Mucosa of stomach (tissue), 1 donor: ENCODE results near the gene FARSB.
"Not testable (repeated sequence)": the region's sequence is repeated elsewhere in the genome, so short reads cannot be mapped to it uniquely, and the experiment has no call there.

Experiments
- H3K27me3 ChIP-seq: one replicate; pipeline ENCODE4 v1.7.0; 2013; ENCODE audit warnings: mild to moderate bottlenecking, low read length; ENCODE audit not compliant: control insufficient read depth, insufficient read depth
- H3K36me3 ChIP-seq: one replicate; pipeline ENCODE4 v1.7.0; 2013; ENCODE audit warnings: low read length; ENCODE audit not compliant: control insufficient read depth, insufficient read depth
- H3K4me1 ChIP-seq: one replicate; pipeline ENCODE4 v1.7.0; 2013; ENCODE audit warnings: mild to moderate bottlenecking, low read length; ENCODE audit not compliant: control insufficient read depth, insufficient read depth
- H3K4me3 ChIP-seq: one replicate; pipeline ENCODE4 v1.7.0; 2013; ENCODE audit warnings: low read length
- H3K9ac ChIP-seq: one replicate; pipeline ENCODE4 v1.7.0; 2013; ENCODE audit warnings: mild to moderate bottlenecking, low read length, moderate library complexity
- H3K9me3 ChIP-seq: one replicate; pipeline ENCODE4 v1.7.0; 2013; ENCODE audit warnings: mild to moderate bottlenecking, low read length, moderate library complexity; ENCODE audit not compliant: control insufficient read depth
- donor health status: Pancreatic carcinoma.

FARSB gene

DNA sequence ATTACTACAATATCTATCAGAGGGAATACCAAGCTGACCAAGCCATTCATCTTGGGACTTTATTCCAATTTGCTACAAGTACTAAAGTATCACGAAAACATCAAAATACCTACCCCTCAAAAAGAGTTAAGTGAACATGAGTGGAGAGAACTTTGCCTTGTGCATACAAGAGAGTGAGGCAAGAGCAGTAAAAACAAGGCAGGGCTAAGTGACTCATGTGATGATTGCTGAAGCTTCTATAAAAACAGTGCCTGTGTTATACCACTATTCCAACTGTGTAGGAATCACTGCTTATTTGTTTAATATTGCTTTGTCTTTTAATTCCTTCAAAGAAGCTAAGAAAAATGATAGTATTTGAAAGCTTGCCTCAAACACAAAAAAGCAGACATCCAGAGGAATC, 61.2 kb downstream of the FARSB start:
- H3K9ac ChIP-seq: no peak overlapping the region
- H3K4me3 ChIP-seq: no peak overlapping the region
- no peaks in the 10 kb centered on the region for H3K4me1 ChIP-seq
- H3K36me3 ChIP-seq: no peaks in the 10 kb centered on the region
- H3K27me3 ChIP-seq: no peaks in the 10 kb centered on the region
- H3K9me3 ChIP-seq: no peaks in the 10 kb centered on the region

GRCh38 chr2:222592176-222592575, 63.7 kb downstream of the FARSB start:
- H3K9ac ChIP-seq: no peak overlapping the region
- no peak overlapping the region for H3K4me3 ChIP-seq
- H3K4me1 ChIP-seq: no peaks in the 10 kb centered on the region
- H3K9me3 ChIP-seq: no peaks in the 10 kb centered on the region
- no peaks in the 10 kb centered on the region for H3K27me3 ChIP-seq
- no peaks in the 10 kb centered on the region for H3K36me3 ChIP-seq

- Histone ChIP-seq H3K27me3 (no peaks in the 10 kb centered on the region), H3K9me3 (no peaks in the 10 kb centered on the region), H3K4me1 (no peaks in the 10 kb centered on the region), H3K4me3 (no peak overlapping the region), H3K9ac (no peak overlapping the region), H3K36me3 (no peaks in the 10 kb centered on the region)
Observed at GRCh38 chr2:222591661-222592060, 64.2 kb downstream of the FARSB start.

- H3K27me3 ChIP-seq, H3K9ac ChIP-seq, H3K9me3 ChIP-seq, H3K4me1 ChIP-seq, H3K36me3 ChIP-seq, H3K4me3 ChIP-seq: not testable (repeated sequence)
Observed at GRCh38 chr2:222584589-222584988, 71.3 kb downstream of the FARSB start.

GRCh38 chr2:222582928-222583327, 73.0 kb downstream of the FARSB start:
- no peaks in the 10 kb centered on the region for H3K36me3 ChIP-seq
- H3K27me3 ChIP-seq: no peaks in the 10 kb centered on the region
- no peaks in the 10 kb centered on the region for H3K9me3 ChIP-seq
- no peak overlapping the region for H3K4me3 ChIP-seq
- H3K4me1 ChIP-seq: no peaks in the 10 kb centered on the region
- no peak overlapping the region for H3K9ac ChIP-seq

- no peak overlapping the region for H3K4me3 ChIP-seq
- no peaks in the 10 kb centered on the region for H3K27me3 ChIP-seq
- H3K4me1 ChIP-seq: peaks cover 7% of the 10 kb centered on the region
- H3K9ac ChIP-seq: no peak overlapping the region
- no peaks in the 10 kb centered on the region for H3K36me3 ChIP-seq
- H3K9me3 ChIP-seq: no peaks in the 10 kb centered on the region
Observed at GRCh38 chr2:222577341-222577740, 78.6 kb downstream of the FARSB start.

- H3K36me3 ChIP-seq: peaks cover 3% of the 10 kb centered on the region
- H3K27me3 ChIP-seq: no peaks in the 10 kb centered on the region
- H3K9me3 ChIP-seq: no peaks in the 10 kb centered on the region
- H3K4me1 ChIP-seq: peaks cover 7% of the 10 kb centered on the region
- no peak overlapping the region for H3K9ac ChIP-seq
- H3K4me3 ChIP-seq: no peak overlapping the region
Observed at GRCh38 chr2:222576171-222577081, 79.5 kb downstream of the FARSB start.

DNA sequence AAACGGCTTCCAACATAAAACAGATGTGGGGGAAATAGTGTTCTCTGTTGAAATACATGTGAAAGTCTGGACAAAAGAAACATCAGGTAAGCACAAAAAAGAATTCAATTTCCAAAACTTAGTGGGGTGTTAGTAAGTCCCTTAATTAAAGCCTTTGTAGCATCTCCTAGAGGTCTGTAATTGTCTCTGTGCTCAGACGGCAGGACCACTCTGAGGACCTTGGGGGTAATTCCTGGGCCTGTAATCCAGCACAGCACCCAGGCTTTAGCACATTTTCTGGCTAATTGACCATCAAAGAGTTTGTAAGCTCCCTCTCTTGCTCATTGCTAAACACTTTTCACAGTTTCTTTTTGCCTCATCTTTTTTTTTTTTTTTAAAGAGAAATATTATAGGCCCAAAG, 80.3 kb downstream of the FARSB start:
- no peak overlapping the region for H3K4me3 ChIP-seq
- peaks cover 4% of the 10 kb centered on the region for H3K36me3 ChIP-seq
- no peaks in the 10 kb centered on the region for H3K27me3 ChIP-seq
- H3K4me1 ChIP-seq: peaks cover 7% of the 10 kb centered on the region
- H3K9me3 ChIP-seq: no peaks in the 10 kb centered on the region
- H3K9ac ChIP-seq: no peak overlapping the region

GRCh38 chr2:222572751-222573174, 83.1 kb downstream of the FARSB start:
- Histone ChIP-seq H3K27me3 (no peaks in the 10 kb centered on the region), H3K9ac (no peak overlapping the region), H3K9me3 (no peaks in the 10 kb centered on the region), H3K4me3 (no peak overlapping the region), H3K4me1 (peaks cover 7% of the 10 kb centered on the region), H3K36me3 (peaks cover 4% of the 10 kb centered on the region)

GRCh38 chr2:222572264-222572721, 83.6 kb downstream of the FARSB start:
- Histone ChIP-seq H3K9me3 (no peaks in the 10 kb centered on the region), H3K4me3 (no peak overlapping the region), H3K9ac (no peak overlapping the region), H3K27me3 (no peaks in the 10 kb centered on the region), H3K36me3 (peaks cover 4% of the 10 kb centered on the region), H3K4me1 (peaks cover 7% of the 10 kb centered on the region)

DNA sequence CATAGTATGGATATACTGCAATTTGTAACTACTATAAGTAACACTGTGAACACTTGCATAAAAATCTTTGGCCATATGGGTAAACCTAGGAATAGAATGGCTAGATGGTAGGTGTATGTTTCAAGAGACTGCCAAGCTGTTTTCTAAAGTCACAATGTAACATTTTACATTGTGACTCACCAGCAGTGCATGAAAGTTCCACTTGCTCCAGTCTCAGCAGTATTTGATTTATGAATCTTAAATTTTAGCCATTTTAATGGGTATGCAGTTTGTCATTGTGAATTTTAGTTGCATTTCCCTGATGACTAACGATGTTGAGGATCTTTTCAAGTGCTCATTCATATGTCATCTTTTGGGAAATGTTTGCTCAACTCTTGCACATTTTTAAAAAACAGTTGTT, 86.1 kb downstream of the FARSB start:
- Histone ChIP-seq H3K36me3 (peaks cover 4% of the 10 kb centered on the region), H3K4me1 (peaks cover 7% of the 10 kb centered on the region), H3K9me3 (no peaks in the 10 kb centered on the region), H3K9ac (no peak overlapping the region), H3K27me3 (no peaks in the 10 kb centered on the region), H3K4me3 (no peak overlapping the region)

GRCh38 chr2:222568865-222569264, 87.0 kb downstream of the FARSB start:
- no peaks in the 10 kb centered on the region for H3K9me3 ChIP-seq
- peaks cover 7% of the 10 kb centered on the region for H3K4me1 ChIP-seq
- peaks cover 4% of the 10 kb centered on the region for H3K36me3 ChIP-seq
- no peak overlapping the region for H3K4me3 ChIP-seq
- H3K9ac ChIP-seq: no peak overlapping the region
- no peaks in the 10 kb centered on the region for H3K27me3 ChIP-seq
